ENCODE data around the gene CCDC50.

CCDC50 gene

GRCh38 chr3:191350396-191351090 is 21.3 kb downstream of the CCDC50 start:
- ATAC-seq (ENCODE audit: insufficient read depth, low read depth) (no peak), DNase-seq (no peak)
- H3K4me2 ChIP-seq (ENCODE audit: insufficient read depth, low read length) = no peak overlapping the region
- no peaks in the 10 kb centered on the region for H3K79me2 ChIP-seq (ENCODE audit: insufficient read depth, low read length)
- no peaks in the 10 kb centered on the region for H3K27me3 ChIP-seq (ENCODE audit: insufficient read depth, low read length, poor library complexity)
- no peaks in the 10 kb centered on the region for H4K20me1 ChIP-seq (ENCODE audit: insufficient read depth, low read length)
- no peaks in the 10 kb centered on the region for H3K9me3 ChIP-seq (ENCODE audit: insufficient read depth, low read length, severe bottlenecking)
- H3K36me3 ChIP-seq (ENCODE audit: insufficient read depth, low read length) = no peaks in the 10 kb centered on the region
- H2AFZ ChIP-seq (ENCODE audit: low read depth, low read length) = no peak overlapping the region
- no peak overlapping the region for H3K27ac ChIP-seq (ENCODE audit: low read length)
- no peak overlapping the region for H3K4me3 ChIP-seq (ENCODE audit: low read depth in 1 of 2, low read length in 2 of 2)
- H3K4me1 ChIP-seq (ENCODE audit: insufficient read depth, low read length) = no peaks in the 10 kb centered on the region
- TF ChIP-seq CTCF (IDR thresholded peaks at IDR 0.05; ENCODE audit: borderline replicate concordance, extremely low read depth, low read length, poor library complexity, severe bottlenecking) (no peak), EZH2 (IDR thresholded peaks at IDR 0.05; ENCODE audit: borderline replicate concordance, low read depth, low read length, severe bottlenecking) (no peak)
- H3K9ac ChIP-seq (ENCODE audit: low read depth, low read length) = no peak overlapping the region

- ATAC-seq (ENCODE audit: insufficient read depth, low read depth) (no peak), DNase-seq (no peak)
- Histone ChIP-seq H3K79me2 (ENCODE audit: insufficient read depth, low read length) (no peaks in the 10 kb centered on the region), H3K36me3 (ENCODE audit: insufficient read depth, low read length) (no peaks in the 10 kb centered on the region), H3K9me3 (ENCODE audit: insufficient read depth, low read length, severe bottlenecking) (no peaks in the 10 kb centered on the region), H3K27ac (ENCODE audit: low read length) (no peak overlapping the region), H3K9ac (ENCODE audit: low read depth, low read length) (no peak overlapping the region), H4K20me1 (ENCODE audit: insufficient read depth, low read length) (no peaks in the 10 kb centered on the region), H3K4me2 (ENCODE audit: insufficient read depth, low read length) (no peak overlapping the region), H3K4me1 (ENCODE audit: insufficient read depth, low read length) (no peaks in the 10 kb centered on the region), H3K27me3 (ENCODE audit: insufficient read depth, low read length, poor library complexity) (no peaks in the 10 kb centered on the region), H3K4me3 (ENCODE audit: low read depth in 1 of 2, low read length in 2 of 2) (no peak overlapping the region), H2AFZ (ENCODE audit: low read depth, low read length) (no peak overlapping the region)
- TF ChIP-seq EZH2 (IDR thresholded peaks at IDR 0.05; ENCODE audit: borderline replicate concordance, low read depth, low read length, severe bottlenecking) = no peak
- no peak for TF ChIP-seq CTCF (IDR thresholded peaks at IDR 0.05; ENCODE audit: borderline replicate concordance, extremely low read depth, low read length, poor library complexity, severe bottlenecking)
Measured at GRCh38 chr3:191352014-191352413, 22.8 kb downstream of the CCDC50 start.

- DNase-seq (no peak), ATAC-seq (ENCODE audit: insufficient read depth, low read depth) (no peak)
- Histone ChIP-seq H3K27me3 (ENCODE audit: insufficient read depth, low read length, poor library complexity) (no peaks in the 10 kb centered on the region), H3K4me1 (ENCODE audit: insufficient read depth, low read length) (no peaks in the 10 kb centered on the region), H3K4me2 (ENCODE audit: insufficient read depth, low read length) (no peak overlapping the region), H3K27ac (ENCODE audit: low read length) (no peak overlapping the region), H3K9ac (ENCODE audit: low read depth, low read length) (no peak overlapping the region), H3K4me3 (ENCODE audit: low read depth in 1 of 2, low read length in 2 of 2) (no peak overlapping the region), H3K79me2 (ENCODE audit: insufficient read depth, low read length) (no peaks in the 10 kb centered on the region), H3K36me3 (ENCODE audit: insufficient read depth, low read length) (no peaks in the 10 kb centered on the region), H2AFZ (ENCODE audit: low read depth, low read length) (no peak overlapping the region), H3K9me3 (ENCODE audit: insufficient read depth, low read length, severe bottlenecking) (no peaks in the 10 kb centered on the region), H4K20me1 (ENCODE audit: insufficient read depth, low read length) (no peaks in the 10 kb centered on the region)
- no peak for TF ChIP-seq EZH2 (IDR thresholded peaks at IDR 0.05; ENCODE audit: borderline replicate concordance, low read depth, low read length, severe bottlenecking)
- TF ChIP-seq CTCF (IDR thresholded peaks at IDR 0.05; ENCODE audit: borderline replicate concordance, extremely low read depth, low read length, poor library complexity, severe bottlenecking) = no peak
Measured at GRCh38 chr3:191353022-191353777, 24.0 kb downstream of the CCDC50 start.
